Vagina (tissue), 2 donors: Measurements from ENCODE around the gene NFKBIB.

ENCODE experiments used
- CTCF ChIP-seq, 3 experiments: fragments of 450-650 bp in 2 of 3; fragments of 200-600 bp in 1 of 3; sonication (generic) in 1 of 3; IDR thresholded peaks; one replicate each; pipeline ENCODE4 v1.5.1; 2017 to 2019; ENCODE audit warnings: antibody characterized with exemption in 3 of 3, mild to moderate bottlenecking in 2 of 3, moderate library complexity in 2 of 3
- POLR2A ChIP-seq, 2 donors: fragments of 450-650 bp; IDR thresholded peaks; one replicate each; pipeline ENCODE4 v1.6.1; 2017; ENCODE audit warnings: antibody characterized with exemption in 2 of 2, mild to moderate bottlenecking in 2 of 2, moderate library complexity in 2 of 2

GRCh38 chr19:38907670-38908069 lies 7.9 kb downstream of the NFKBIB start:
- no peak for TF ChIP-seq CTCF (IDR thresholded peaks at IDR 0.05)
- no peak for TF ChIP-seq POLR2A (IDR thresholded peaks at IDR 0.05)
